Loucy (cell line): ENCODE data around the gene KRTAP1-5.

ENCODE experiments used
- EZH2phosphoT487 ChIP-seq: fragments of 200-600 bp; IDR thresholded peaks from 2 replicates; pipeline ENCODE4 v1.6.1; 2018; ENCODE audit warnings: antibody characterized with exemption, mild to moderate bottlenecking, moderate library complexity, borderline replicate concordance
- TF ChIP-seq, protein P1 (sequence below): fragments of 200-600 bp; sonication (generic); conservative IDR thresholded peaks from 2 replicates; pipeline ENCODE4 v1.5.1; 2014; ENCODE audit warnings: mild to moderate bottlenecking, antibody characterized with exemption, low read length

DNA sequence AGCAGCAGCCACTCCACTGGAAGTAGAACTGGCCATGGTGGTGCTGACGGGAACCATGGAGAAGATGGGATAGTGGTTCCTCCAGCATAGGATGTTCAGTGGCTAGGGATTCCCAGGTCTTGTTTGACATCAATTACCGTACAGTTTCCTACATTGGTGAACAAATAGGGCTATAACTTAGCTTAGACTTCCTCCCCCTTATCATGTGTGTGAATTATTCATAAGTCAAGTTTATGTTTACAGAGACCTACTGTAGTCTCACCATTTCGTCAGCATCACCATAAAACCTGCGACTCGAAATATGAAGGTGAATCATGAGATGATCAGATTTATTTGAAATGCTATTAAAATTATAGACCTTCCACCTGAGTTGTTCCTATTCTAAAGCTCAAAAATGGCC, 31.7 kb upstream of the KRTAP1-5 start:
- TF ChIP-seq, protein P1, sequence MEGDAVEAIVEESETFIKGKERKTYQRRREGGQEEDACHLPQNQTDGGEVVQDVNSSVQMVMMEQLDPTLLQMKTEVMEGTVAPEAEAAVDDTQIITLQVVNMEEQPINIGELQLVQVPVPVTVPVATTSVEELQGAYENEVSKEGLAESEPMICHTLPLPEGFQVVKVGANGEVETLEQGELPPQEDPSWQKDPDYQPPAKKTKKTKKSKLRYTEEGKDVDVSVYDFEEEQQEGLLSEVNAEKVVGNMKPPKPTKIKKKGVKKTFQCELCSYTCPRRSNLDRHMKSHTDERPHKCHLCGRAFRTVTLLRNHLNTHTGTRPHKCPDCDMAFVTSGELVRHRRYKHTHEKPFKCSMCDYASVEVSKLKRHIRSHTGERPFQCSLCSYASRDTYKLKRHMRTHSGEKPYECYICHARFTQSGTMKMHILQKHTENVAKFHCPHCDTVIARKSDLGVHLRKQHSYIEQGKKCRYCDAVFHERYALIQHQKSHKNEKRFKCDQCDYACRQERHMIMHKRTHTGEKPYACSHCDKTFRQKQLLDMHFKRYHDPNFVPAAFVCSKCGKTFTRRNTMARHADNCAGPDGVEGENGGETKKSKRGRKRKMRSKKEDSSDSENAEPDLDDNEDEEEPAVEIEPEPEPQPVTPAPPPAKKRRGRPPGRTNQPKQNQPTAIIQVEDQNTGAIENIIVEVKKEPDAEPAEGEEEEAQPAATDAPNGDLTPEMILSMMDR, result no peak
- no peak for TF ChIP-seq EZH2phosphoT487
